GM04504 (cell line): Measurements from ENCODE around the gene PCED1A.

ENCODE experiments used
- DNase-seq: peaks from one replicate; pipeline ENCODE4 v3.0.0-alpha.2; 2012; ENCODE audit warnings: low read depth

The PCED1A gene

DNA sequence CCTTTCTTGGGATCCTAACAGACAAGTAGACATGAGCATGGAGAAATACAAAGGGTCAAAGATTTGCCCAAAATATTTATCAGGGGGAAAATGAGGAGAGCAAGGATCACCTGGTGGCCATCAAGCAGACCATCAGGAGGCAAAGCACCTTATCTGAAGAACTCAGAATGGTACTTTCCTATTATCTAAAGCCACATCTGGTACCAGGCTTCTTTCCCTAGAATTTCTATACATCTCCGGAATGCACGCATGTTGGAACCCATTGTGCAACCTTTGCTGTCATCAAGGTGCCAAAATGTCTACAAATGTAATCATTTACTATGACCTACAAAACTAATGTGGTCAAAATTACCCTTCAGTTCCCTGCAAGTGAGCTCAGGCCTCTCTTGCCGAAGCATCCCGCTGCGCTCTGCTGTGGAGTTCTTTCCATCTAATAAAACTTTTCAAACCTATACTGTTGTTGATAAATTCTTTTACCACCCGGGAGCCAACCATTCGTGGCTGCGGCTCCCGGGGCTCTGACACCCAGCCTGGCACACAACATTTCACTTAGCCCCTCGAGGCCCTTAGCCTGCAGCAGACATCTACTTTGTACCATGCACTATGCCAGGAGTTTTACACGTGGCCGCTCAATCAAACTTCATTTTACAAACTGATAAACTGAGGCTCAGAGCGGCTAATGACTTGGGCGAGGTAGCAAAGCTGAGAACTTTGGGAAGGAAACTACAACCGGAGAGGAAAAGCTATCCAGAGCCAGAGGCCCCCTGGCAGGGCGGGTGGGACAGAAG, 36.2 kb downstream of the PCED1A start:
- DNase-seq = no peak

DNA sequence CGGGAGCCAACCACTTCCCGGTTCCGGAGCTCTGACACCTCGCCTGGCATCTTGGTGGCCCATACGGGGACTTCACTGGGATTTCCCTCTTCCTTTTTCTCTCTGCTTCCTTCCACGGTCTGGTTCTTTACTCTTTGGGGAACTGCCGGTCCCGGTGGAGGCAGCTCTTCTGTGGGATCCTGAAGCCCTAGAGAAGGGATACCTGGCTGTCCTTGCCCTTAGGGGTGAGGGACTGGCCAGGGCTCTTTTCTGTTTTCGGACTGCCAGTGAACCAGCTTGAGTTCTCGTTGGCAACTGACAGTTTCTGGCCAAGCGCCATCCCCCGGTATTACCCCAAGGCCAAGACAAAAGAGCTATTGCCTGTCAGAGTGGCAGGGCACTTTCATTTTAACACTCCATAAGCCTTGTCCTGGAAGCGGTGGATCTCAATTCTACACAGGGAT, 39.1 kb downstream of the PCED1A start:
- no peak for DNase-seq

- no peak for DNase-seq
Observed at GRCh38 chr20:2800521-2801285, 39.8 kb downstream of the PCED1A start, which contains the start of gene CPXM1. Gene CPXM1, minus strand, starts transcription at chr20:2800627. Its CDS starts 55 bp downstream, at chr20:2800572.

GRCh38 chr20:2799688-2800520, 40.6 kb downstream of the PCED1A start:
- DNase-seq = no peak

DNA sequence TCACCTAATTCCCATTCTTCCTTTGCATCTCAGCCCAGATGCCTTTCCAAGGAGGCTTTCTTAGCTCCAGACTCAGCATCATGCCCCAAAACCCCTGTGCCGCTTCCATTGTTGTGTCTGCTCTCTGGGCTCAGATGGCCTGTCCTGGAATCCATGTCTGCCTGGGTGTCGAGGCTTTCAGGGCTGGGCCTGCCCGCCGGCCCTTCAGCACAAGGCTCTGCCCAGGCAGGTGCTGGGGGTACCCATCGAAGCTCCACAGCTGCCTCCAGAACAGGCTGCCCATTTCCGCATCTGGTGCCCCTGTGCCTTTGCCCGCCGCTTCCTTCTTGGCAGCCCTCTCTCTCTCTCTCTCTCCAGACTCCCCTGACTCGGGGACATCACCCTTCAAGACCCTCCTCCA, 41.2 kb downstream of the PCED1A start:
- no peak for DNase-seq

DNA sequence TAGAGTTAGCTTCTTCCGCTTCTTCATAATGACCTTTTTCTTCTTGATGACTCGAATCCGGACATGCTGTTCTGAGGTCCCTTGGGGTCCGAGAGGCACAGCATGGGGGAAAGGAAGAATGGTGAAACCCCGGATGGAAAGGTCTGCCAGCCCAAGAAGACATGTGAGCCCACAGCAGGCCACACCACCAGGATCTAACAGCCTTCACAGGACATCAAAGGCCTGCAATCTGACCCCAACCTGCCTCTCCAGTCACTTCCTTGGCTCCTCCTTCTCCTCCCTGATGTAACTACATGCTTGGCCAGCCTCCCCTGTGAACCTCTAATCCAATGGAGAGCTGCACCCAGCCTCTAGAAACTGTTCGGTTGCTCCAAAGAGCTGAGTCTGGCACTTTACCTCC, 41.6 kb downstream of the PCED1A start:
- DNase-seq = no peak

GRCh38 chr20:2798095-2798805, 42.2 kb downstream of the PCED1A start:
- no peak for DNase-seq

DNA sequence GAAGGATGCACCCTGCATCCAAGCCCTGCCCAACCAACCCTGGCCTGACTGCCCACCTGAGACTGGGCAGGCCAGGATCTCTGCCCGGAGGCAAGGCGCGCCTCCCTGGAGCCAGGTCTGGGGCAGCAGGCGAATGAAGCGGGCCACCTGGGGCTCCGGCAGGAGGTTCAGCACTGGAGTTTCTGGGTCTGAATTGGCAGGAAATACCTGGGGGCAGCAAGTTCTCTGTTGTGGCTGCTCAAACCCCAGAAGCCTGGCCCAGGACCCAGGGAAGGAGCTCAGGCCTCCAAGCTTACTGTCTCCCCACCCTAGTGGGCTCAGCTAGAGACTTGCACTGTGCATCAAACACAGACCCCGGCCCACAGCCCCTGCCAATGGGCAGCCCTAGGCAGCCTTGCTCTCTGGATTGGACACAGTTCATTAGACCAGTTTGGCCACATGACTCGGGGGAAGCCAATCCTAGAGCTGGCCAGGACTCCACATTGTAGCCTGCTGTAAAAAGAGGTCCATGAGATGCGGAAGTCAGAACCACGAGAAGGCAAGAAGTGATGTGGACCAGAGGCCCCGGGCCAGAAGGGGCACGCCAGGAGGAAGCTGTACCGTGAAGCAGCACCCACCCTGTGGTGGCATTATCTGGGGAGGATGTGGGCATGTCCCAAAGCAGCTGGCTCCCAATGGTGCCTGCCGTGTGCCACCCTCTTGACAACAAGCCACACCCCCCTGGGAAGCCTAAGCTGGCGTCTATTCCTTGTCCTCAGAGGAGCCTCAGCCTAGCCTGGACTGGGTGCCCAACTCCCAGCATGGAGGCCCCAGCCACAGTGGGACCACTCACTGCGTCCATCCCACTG, 43.1 kb downstream of the PCED1A start:
- no peak for DNase-seq

DNA sequence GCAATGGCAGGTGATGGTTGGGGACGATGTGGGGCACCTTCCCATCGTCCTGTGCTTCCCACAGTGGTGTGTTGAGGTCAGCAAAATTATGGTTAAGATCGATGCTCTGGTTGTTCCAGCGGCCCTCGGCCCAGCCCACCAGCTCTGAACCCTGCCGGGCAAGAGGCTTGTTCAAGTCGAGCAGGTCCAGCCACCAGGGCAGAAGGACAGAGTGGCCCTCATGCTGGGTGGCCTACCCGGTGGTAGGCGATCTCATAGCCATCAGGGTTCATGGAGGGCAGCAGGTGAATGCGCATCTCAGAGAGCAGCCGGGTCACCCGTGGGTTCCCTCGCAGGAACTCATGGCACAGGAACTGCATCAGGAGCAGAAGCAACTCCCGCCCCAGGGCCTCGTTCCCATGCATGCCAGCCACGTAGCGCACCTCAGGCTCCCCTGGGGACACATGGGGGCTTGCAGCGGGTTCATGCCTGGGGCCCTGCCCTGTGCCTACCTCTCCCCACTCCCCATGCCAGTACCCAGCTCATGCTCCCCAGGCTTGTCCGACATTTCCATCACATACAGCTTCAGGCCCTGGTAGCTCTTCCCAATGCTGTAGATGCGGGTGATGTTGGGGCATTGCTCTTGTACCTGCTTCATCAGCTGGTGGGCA, 44.3 kb downstream of the PCED1A start:
- no peak for DNase-seq

DNA sequence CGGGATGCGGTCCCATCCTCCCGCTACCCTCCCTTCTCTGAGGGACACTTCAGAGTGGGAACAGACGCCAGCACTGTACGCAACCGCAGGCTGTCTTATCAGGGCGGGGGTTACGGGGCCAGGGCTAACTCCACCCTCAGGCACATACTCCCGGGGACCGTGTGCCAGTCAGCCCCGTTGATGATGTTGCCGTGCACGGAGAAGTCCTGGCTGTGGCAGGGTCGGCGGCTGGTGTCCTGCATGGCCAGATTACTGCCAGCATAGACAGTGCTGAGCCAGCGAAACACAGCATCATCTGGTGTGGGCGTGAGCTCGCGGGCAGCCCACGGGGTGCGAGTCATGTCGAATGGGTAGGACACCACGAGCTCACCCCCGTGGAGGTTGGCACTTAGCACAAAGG, 45.0 kb downstream of the PCED1A start:
- no peak for DNase-seq

DNA sequence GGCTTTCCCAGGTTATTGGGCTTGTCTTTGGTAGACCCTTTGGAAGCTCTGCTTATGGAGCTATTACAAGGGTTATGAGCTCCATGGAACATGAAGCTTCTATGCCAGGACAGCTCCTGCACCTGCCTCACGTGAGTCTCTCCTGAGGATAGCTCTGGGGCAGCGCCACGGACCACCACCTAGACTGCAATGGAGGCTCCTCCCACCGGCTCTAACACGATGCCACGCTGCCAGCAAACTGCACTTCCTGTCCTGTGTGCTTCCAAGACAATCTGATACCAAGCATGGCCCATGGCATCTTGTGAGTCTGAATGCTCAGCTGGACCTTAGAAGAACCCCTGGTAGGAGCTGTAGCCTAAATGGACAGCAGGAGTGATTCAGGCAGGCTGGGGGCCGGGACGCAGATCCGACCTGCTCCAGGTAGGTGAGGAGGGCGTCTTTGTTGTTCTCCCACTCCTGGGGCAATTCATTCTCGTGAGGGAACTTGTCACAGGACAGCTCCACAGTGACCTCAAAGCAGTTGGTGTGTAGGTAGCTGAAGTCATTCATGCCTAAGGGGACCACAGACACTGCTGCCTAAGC, 45.5 kb downstream of the PCED1A start:
- no peak for DNase-seq

DNA sequence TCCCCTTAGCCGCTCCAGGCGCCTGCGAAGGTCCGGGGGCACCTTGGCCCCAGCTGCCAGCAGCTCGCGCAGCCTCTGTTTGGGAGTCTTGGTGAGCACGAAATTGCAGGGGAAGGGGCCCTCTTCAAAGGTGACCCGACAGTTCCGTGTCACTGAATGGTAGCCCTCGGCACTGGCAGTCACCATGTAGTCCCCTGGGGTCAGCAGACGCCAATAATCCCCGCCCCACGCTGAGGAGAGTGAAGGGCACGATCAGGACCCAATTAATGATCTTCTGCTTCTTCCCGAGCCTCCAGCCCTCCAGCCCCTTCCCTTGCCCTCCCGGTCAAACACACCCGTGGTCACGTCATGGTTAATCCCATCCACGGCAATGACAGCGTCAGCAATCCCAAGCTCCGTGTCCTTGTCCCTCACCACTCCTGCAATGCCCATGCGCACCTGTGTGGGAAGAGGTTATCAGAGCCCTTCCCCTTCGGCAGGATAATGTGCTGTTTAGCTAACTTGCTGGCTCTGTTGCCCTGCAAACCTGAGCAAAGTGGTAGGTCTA, 46.2 kb downstream of the PCED1A start:
- no peak for DNase-seq

DNA sequence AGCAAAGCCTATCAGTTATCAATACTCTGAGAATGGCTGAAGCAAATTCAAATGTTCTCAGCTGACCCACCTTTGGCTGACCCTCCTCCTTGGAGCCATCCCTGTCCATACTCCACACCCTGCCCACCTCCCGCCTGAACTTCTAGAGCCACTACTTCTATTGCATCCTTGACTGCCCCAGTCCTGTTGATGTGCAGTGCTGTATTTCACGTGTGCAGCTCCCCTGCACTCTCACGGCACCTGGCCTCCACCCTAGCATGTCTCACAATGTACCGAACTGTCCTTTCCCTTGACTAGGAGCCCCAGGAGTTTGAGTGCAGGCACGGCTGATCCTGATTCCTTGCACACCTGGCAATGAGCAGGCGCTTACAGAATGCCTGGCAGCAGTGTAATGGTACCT, 47.0 kb downstream of the PCED1A start:
- no peak for DNase-seq
